22Rv1 (cell line): ENCODE data around the gene SULT1B1.

Experiments used
- ZFX ChIP-seq: fragments of 450-650 bp; IDR thresholded peaks from 2 replicates; pipeline ENCODE4 v1.6.1; 2017; ENCODE audit warnings: antibody characterized with exemption, borderline replicate concordance
- TF ChIP-seq, protein P1 (sequence below): fragments of 450-650 bp; IDR thresholded peaks from 2 replicates; pipeline ENCODE4 v1.5.1; 2017; ENCODE audit warnings: mild to moderate bottlenecking

DNA sequence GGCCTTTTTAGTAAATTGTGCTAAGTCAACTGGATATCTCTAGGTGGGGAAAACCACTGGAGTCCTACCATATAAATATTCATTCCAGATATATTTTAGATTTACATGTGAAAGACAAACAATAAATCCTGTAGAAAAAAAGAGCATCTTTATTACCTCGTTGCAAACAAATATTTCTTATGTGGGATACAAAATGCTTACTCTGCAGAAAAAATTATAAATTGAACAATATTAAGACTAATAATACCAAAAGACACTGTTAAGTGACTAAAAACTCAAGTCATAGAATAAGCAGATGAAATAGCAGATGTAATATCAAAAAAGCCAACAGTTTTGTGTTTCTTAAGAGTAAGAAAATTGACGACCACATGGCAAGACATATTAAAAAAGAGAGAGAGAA lies 43.8 kb downstream of the SULT1B1 start:
- TF ChIP-seq, protein P1, sequence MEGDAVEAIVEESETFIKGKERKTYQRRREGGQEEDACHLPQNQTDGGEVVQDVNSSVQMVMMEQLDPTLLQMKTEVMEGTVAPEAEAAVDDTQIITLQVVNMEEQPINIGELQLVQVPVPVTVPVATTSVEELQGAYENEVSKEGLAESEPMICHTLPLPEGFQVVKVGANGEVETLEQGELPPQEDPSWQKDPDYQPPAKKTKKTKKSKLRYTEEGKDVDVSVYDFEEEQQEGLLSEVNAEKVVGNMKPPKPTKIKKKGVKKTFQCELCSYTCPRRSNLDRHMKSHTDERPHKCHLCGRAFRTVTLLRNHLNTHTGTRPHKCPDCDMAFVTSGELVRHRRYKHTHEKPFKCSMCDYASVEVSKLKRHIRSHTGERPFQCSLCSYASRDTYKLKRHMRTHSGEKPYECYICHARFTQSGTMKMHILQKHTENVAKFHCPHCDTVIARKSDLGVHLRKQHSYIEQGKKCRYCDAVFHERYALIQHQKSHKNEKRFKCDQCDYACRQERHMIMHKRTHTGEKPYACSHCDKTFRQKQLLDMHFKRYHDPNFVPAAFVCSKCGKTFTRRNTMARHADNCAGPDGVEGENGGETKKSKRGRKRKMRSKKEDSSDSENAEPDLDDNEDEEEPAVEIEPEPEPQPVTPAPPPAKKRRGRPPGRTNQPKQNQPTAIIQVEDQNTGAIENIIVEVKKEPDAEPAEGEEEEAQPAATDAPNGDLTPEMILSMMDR, result no peak
- no peak for TF ChIP-seq ZFX
